ENCODE measurements around the gene BCAP29. TPM values are rescaled to one million over a fixed set of nuclear protein-coding genes. Genes with fewer than 3 reads are reported as not detected.

The BCAP29 gene
- polyA plus RNA-seq, 1 donor (not counting 4 experiments of a cell fraction or from before 2014, with no cell fraction given) = 141 TPM

DNA sequence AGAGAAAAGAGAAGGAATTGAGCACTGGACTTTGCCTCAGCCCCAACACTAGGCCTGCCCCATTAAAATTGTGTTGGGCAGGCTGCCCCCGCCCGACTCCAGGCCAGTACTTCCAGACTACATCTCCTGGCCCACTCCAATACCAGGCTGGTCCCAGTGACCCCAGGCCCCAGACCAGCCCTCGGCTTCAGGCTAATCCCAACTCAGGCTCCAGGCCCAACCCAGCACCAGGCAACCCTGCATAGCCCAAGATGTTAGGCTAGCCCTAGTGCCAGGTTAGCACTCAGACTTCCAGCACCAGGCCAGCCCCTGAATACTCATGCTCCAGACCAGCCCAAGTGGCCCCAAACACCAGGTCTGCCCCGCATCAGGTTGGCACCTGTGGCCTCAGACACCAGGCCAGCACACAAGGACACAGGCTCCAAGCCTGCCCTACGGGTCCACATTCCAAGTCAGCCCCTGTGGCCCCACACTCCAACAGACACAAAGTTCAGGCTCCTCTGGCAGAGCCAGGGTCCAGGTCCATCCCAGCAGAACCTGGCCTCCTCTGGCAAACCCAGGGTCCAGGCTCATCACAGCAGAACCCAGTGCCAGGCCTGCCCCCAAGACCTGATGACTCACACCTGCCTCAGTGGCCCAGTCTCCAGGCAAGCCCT, 36.6 kb upstream of the BCAP29 start:
- Histone ChIP-seq H3K9me1 (ENCODE audit: control insufficient read depth, extremely low read depth, insufficient read depth, low read length) (no peaks in the 10 kb centered on the region), H3K4me1 (ENCODE audit: control insufficient read depth, extremely low read depth, insufficient read depth, low read length) (peaks cover 7% of the 10 kb centered on the region), H3K27me3 (ENCODE audit: control insufficient read depth, extremely low read depth, insufficient read depth, low read length) (no peaks in the 10 kb centered on the region), H2AFZ (ENCODE audit: control insufficient read depth, low read length) (no peak overlapping the region), H3K36me3 (ENCODE audit: control insufficient read depth in 2 of 2, extremely low read depth in 1 of 2, insufficient read depth in 2 of 2, low read length in 2 of 2) (peaks cover 5 to 9% of the 10 kb centered on the region in 2 experiments), H4K20me1 (ENCODE audit: control insufficient read depth, extremely low read depth, insufficient read depth, low read length) (no peaks in the 10 kb centered on the region), H3K9me3 (ENCODE audit: control insufficient read depth, low read depth, low read length) (peaks cover 2% of the 10 kb centered on the region), H3K4me2 (ENCODE audit: control insufficient read depth, extremely low read depth, insufficient read depth, low read depth, low read length) (no peak overlapping the region), H3K4me3 (ENCODE audit: control insufficient read depth in 2 of 3, extremely low read depth in 1 of 3, insufficient read depth in 2 of 3, low read depth in 1 of 3, low read length in 3 of 3) (no peak overlapping the region), H3K27ac (ENCODE audit: control insufficient read depth, insufficient read depth, low read length) (no peak overlapping the region), H3K79me2 (ENCODE audit: control insufficient read depth, insufficient read depth, low read length) (peaks cover 33% of the 10 kb centered on the region), H3K9ac (ENCODE audit: control insufficient read depth, extremely low read depth, insufficient read depth, low read length) (no peak overlapping the region)
- DNase-seq (ENCODE audit: low read depth, low spot score) = no peak
- FAIRE-seq = no peak
- dilution Hi-C loops (cut with MboI; ENCODE audit: extremely low pct_ligation_motif_present, low sequenced_read_pairs) = no loop called here
- TF ChIP-seq, protein P1, sequence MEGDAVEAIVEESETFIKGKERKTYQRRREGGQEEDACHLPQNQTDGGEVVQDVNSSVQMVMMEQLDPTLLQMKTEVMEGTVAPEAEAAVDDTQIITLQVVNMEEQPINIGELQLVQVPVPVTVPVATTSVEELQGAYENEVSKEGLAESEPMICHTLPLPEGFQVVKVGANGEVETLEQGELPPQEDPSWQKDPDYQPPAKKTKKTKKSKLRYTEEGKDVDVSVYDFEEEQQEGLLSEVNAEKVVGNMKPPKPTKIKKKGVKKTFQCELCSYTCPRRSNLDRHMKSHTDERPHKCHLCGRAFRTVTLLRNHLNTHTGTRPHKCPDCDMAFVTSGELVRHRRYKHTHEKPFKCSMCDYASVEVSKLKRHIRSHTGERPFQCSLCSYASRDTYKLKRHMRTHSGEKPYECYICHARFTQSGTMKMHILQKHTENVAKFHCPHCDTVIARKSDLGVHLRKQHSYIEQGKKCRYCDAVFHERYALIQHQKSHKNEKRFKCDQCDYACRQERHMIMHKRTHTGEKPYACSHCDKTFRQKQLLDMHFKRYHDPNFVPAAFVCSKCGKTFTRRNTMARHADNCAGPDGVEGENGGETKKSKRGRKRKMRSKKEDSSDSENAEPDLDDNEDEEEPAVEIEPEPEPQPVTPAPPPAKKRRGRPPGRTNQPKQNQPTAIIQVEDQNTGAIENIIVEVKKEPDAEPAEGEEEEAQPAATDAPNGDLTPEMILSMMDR (optimal IDR thresholded peaks at IDR 0.05 in 1 of 3, IDR thresholded peaks at IDR 0.05 in 1 of 3, conservative IDR thresholded peaks at IDR 0.05 in 1 of 3; ENCODE audit: extremely low read depth in 1 of 3, insufficient read depth in 2 of 3, low read length in 3 of 3) = no peak
- no peak for TF ChIP-seq EZH2 (IDR thresholded peaks at IDR 0.05; ENCODE audit: low read length)

DNA sequence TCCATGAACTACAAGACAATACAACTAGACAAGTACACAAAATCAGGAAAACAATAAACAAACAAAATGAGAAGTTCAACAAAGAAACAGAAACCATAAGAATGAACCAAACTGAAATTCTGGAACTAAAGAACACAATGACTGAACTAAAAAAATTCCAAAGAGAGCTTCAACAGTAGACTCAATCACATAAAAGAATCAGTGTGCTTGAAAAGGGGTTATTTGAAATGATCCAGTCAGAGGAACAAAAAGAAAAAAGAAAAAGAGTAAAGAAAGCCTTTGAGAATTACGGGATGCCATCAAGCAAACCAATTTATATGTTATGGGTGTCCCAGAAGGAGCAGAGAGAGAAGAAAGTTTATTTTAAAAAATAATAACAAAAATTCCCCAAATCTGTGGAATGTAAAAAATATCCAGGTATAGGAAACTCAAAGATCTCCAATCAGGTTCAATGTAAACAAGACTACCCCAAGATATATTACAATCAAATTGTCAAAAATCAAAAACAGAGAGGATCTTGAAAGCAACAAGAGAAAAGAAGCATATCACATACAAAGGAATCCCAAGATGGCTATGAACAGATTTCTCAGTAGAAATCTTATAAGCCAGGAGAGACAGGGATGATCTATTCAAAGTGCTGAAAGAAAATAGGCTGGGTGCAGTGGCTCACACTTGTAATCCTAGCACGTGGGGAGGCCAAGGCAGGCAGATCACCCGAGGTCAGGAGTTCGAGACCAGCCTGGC, 35.0 kb upstream of the BCAP29 start:
- DNase-seq (ENCODE audit: low read depth, low spot score) (no peak), FAIRE-seq (no peak)
- no peaks in the 10 kb centered on the region for H4K20me1 ChIP-seq (ENCODE audit: control insufficient read depth, extremely low read depth, insufficient read depth, low read length)
- H3K9me1 ChIP-seq (ENCODE audit: control insufficient read depth, extremely low read depth, insufficient read depth, low read length) = no peaks in the 10 kb centered on the region
- H3K36me3 ChIP-seq (ENCODE audit: control insufficient read depth in 2 of 2, extremely low read depth in 1 of 2, insufficient read depth in 2 of 2, low read length in 2 of 2) = peaks cover 7 to 9% of the 10 kb centered on the region in 2 experiments
- H3K4me1 ChIP-seq (ENCODE audit: control insufficient read depth, extremely low read depth, insufficient read depth, low read length) = peaks cover 3% of the 10 kb centered on the region
- H3K79me2 ChIP-seq (ENCODE audit: control insufficient read depth, insufficient read depth, low read length) = peaks cover 33% of the 10 kb centered on the region
- no peak for TF ChIP-seq EZH2 (IDR thresholded peaks at IDR 0.05; ENCODE audit: low read length)
- TF ChIP-seq, protein P1 (optimal IDR thresholded peaks at IDR 0.05 in 1 of 3, IDR thresholded peaks at IDR 0.05 in 1 of 3, conservative IDR thresholded peaks at IDR 0.05 in 1 of 3; ENCODE audit: extremely low read depth in 1 of 3, insufficient read depth in 2 of 3, low read length in 3 of 3) = no peak
- no peak overlapping the region for H3K4me2 ChIP-seq (ENCODE audit: control insufficient read depth, extremely low read depth, insufficient read depth, low read depth, low read length)
- no peak overlapping the region for H3K27ac ChIP-seq (ENCODE audit: control insufficient read depth, insufficient read depth, low read length)
- dilution Hi-C loops (cut with MboI; ENCODE audit: extremely low pct_ligation_motif_present, low sequenced_read_pairs) = no loop called here
- peaks cover 2% of the 10 kb centered on the region for H3K9me3 ChIP-seq (ENCODE audit: control insufficient read depth, low read depth, low read length)
- H3K9ac ChIP-seq (ENCODE audit: control insufficient read depth, extremely low read depth, insufficient read depth, low read length) = no peak overlapping the region
- no peak overlapping the region for H2AFZ ChIP-seq (ENCODE audit: control insufficient read depth, low read length)
- no peaks in the 10 kb centered on the region for H3K27me3 ChIP-seq (ENCODE audit: control insufficient read depth, extremely low read depth, insufficient read depth, low read length)
- H3K4me3 ChIP-seq (ENCODE audit: control insufficient read depth in 2 of 3, extremely low read depth in 1 of 3, insufficient read depth in 2 of 3, low read depth in 1 of 3, low read length in 3 of 3) = no peak overlapping the region
